NCI-H1417 treated with DMSO at 0.1 percent for 48 hours (cell line): Measurements from ENCODE around the gene RPS6KA2.
A peak's percentile ranks its signal among the peaks of the same experiment; 100 is the strongest.

Source experiments
- DNase-seq: peaks from one replicate; lab custom pipeline; 2025; lab: John Stamatoyannopoulos, UW

The RPS6KA2 gene

DNA sequence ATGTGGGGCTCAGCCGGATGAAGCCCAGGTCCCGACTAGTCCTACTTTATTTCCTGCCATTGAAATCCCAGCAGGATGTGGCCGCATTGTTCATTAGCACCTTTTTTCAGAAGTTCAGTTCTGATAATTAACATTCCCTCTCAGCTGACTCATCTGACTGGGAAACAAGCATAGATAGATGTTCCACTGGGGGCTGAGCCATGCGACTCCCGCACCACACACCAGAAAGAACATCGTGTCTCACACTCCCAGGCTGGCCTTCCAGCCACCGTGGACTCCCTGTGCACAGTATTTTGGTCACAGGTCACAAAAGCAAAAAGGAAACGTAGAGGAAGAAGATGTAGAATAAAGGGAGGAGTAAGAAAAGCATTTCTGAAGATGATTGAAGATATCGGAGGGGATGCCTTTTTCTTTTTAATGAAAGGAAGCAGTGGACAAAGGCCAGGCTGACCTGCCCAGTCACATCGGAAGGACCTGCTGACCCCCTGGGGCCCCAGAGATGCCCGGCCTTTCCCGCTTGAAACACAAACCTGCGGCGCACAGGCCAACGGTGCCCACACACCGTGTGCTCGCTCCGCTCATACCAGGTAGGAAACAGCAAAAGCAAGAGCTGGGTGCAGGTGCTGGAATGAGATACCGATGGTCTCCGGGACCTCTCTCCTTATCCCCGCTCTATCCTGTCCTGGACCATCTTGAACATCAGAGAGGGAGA lies 11.8 kb downstream of the RPS6KA2 start:
- DNase-seq: no peak

DNA sequence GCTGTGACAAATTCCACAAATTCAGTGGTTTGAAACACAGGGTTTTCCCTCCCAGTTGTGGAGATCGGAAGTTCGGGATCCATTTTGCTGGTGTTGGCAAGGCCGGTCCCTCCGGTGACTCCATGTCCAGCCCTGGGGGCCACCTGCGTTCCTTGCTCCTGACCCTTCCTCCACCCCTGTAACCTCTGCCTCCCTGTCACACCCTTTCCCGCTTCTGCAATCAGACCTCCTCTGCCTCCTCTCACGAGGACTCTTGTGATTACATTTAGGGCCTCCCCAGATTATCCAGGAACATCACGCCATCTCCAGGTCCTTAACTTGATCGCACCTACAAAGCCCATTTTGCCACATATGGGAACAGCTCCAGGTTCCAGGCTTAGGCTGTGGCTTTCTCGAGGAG lies 12.5 kb downstream of the RPS6KA2 start:
- no peak for DNase-seq

GRCh38 chr6:166614171-166614583 lies 12.9 kb downstream of the RPS6KA2 start:
- DNase-seq: no peak

DNA sequence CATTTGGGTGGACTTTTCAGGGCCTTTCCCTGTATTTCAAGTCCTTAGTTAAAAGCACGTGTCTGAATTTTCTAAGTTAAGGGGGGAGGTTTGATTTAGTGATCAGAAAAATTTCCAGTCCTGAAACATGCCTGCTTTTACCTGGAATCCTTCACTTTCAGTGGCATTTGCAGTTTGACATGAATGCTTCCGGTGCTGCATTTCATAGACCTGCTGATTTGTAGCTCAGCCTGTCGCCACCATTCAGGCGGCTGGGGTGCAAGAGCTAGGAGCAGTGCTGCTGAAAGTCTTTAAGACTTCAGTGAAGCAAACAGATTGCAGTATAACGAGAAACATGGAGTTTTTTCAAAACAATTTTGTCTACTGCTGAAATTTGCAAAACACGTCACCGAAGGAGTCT lies 14.0 kb downstream of the RPS6KA2 start:
- no peak for DNase-seq

DNA sequence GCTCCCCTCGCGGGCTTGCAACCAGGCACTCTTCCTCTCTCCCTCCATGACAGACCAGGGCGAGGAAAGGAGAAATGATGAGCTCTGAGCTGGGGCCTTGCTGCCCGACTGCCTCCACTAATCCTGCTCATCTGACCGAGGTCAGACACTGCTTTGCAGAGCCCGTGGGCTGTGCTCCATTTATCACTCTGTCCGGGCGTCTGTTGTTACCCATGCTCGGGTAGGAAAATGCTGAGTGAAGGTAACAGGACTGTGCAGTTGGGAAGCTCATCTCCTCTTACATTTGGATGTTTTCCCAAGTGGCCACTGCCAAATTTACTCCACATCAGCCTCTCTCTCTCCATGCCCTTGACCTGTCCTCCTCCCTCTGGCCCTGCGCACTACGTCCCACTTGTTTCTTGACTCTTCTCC lies 14.6 kb downstream of the RPS6KA2 start:
- no peak for DNase-seq

DNA sequence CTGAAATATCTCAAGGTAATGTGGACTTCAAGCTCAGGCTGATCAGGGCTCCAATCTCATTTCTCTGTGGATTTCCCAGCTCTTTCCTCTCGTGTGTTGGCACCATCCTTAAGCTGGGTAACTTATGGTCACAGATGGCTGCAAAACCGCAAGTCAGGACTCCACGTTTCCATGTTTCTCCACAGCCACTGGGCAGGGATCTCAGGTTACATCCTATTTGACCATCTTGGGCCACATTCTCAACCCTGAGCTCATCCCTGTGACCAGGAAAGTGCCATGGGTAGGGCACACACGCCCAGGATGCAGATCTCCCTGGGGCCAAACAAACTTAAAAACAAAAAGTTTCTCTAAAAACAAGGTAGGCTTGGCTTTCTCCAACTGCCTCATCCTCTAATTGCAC lies 15.4 kb downstream of the RPS6KA2 start:
- no peak for DNase-seq

DNA sequence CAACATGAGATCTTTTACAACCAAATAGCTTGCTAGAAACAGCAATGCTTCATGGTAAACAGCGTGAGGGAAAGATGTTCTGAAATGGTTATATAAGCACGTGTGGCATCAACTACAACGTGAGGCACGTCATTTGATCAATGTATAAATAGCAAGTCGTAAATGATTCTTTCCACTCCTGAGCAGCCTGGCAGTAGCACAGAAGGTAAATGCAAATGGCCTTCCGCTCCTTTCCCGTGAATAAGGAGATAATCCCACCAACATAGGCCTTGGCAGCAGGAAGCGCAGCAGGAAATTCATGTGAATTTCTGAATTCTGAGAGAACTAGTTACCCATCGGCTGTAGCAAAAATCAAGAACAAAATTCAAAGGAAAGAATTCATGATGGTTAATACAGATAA lies 17.0 kb downstream of the RPS6KA2 start:
- no peak for DNase-seq

- no peak for DNase-seq
Measured at GRCh38 chr6:166608774-166609173, 18.3 kb downstream of the RPS6KA2 start.

- DNase-seq: no peak
Measured at GRCh38 chr6:166605752-166606151, 21.3 kb downstream of the RPS6KA2 start.

DNA sequence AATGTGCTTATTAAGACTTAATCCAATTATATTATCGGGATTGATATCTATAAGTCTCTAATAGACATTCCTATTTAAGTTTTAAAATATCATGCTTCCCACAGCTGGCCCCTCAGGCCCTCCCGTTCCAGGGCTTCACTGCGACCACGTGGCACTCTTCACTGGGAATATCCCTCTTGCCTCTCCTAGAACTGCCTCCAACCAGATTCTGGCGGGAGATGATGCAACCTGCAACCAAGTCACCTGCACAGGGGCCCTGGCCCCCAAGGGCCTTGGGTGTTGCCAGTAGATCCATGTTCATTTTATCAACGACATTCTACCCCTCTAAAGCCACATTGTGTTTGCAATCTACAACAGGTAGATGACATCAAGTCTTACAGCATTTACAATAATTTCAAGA lies 22.1 kb downstream of the RPS6KA2 start:
- no peak for DNase-seq

- DNase-seq: no peak
Measured at GRCh38 chr6:166604328-166604727, 22.7 kb downstream of the RPS6KA2 start.

DNA sequence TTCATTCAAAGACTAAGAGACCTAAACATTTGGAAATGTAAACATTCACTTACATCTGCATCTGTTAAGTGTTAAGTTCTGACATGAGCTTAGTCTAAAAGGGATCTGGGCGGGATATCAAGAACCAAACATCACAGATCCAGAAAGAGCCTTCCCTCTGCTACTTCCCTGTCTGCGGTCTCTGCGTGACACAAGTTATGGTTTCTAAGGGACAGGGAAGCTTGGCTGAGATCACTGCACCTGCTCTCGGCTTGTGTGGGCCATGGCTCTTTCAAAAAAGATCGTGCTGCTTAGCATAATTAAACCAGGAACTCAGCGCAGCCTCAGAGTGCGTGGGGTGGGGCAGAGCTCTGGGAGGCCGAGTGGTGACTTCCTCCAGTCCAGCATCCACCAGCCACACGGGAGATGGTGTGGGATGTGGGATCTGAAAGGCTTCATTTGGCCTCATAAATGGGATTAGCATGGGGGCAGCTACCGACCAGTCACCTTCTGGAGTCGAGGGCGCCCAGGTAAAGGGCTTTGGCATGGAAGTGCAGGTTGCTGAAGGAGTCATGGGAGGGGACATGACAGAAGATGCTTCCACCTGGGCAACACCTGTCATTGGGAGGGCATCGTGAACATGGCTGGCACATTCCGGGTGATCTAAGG lies 23.9 kb downstream of the RPS6KA2 start:
- no peak for DNase-seq

GRCh38 chr6:166601956-166602355 lies 25.1 kb downstream of the RPS6KA2 start:
- no peak for DNase-seq

DNA sequence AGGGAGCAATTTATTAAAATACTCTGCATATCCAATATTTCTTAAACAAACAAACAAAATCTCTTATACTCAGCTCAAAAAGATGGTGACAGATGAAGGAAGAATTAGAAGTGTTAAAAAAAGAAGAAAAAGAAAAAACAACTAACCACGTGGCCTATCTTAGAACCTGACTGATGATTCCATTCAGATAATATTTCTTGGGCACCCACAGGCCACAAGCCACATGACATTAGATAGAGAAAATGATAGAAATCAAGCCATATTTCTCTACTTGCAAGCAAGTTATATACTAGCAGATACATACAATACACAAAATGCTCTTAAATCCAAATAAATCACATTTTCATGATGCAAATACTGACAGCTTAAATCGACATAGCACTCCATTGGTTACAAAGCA lies 26.1 kb downstream of the RPS6KA2 start:
- DNase-seq: no peak

- DNase-seq: no peak
Measured at GRCh38 chr6:166599205-166599604, 27.8 kb downstream of the RPS6KA2 start.

- no peak for DNase-seq
Measured at GRCh38 chr6:166598441-166599138, 28.5 kb downstream of the RPS6KA2 start.

DNA sequence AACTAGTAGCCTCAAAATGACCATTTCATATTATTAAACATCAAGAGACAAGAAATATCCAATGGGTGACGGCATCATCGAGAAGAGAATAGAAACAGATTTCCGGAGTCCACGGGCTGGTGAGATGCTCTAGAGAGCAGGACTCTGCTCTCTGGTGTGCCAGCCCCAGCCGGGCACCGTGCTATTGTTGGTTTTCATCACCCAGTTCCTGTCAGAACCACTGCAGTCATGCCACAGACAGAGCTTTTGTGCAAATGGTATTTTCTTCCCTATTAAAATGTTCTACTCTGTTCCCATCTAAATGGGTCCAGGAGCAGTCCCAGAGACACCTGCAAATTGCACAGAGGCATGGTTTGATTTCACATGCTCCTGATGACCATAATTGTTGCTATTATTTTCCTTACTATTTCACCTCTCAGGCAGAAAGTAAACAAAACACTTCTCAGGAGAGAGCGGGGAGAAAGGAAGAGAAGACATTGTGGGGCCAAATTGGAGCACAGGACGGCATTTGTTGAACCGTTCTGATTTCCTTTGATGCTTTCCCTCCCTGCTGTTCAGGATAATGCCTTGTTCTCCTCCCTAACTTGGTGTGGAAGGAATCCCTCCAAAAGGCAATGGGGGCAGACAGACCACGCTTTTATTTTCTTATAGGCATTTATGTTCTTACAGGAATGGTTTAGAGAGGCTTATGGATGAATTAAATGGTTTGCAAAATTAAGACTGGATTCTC lies 29.2 kb downstream of the RPS6KA2 start:
- peak; percentile 48 for DNase-seq

DNA sequence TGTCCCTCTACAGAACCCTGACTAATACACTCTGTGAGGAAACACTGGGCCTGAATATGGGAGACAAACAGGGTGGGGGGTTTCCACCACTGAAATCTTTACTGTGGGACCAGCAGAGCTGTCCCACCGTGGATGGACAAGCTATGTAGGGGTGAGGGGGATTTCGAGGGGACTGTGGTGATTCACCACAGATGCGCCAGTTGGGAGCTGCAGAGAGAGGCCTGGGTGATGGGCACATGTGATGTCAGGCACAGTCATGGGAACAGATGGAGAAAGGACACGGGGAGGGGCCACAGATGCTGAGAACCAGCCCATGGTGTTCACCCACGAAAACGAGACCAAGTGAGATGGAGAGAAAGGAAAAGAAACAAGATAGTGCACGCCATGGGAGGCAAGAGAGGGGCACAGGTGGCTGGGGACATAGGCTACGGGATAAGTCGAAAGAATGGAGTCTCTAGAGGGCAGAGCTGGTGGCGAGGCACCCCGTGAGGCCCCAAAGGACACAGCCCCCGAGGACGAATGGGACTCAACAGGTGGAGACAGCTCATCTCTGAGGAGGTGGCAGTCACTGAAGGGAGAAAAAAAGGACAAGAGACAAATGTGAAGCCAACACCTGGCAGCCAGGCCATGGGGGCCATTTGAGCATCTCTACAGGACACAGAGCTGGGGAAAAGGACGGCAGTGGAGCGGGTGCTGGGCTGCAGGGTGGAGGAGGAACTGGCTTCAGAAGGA lies 30.1 kb downstream of the RPS6KA2 start:
- DNase-seq: no peak

GRCh38 chr6:166595949-166596348 lies 31.1 kb downstream of the RPS6KA2 start:
- DNase-seq: no peak

GRCh38 chr6:166595061-166595780 lies 31.8 kb downstream of the RPS6KA2 start:
- DNase-seq: no peak

DNA sequence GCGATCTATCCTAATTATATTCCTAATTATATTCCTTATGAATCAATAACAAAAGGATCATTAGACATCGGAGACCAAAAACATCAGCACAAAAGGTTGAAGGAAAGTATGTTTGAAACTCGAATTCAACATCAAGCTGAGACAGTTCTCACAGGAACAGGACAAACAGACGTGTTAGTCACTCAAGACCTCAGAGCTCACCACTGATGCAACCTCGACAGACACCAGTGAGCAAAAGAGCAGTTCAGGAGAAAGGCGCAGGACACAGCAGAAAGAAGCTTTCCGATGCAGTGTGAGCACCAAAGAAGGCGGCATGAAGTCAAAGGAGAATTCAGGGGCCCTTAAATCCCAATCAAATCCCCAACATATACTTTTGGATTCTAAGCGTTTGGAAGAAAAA lies 34.2 kb downstream of the RPS6KA2 start:
- no peak for DNase-seq
